Measurements from ENCODE around the gene KIR3DL2.
"Not testable (repeated sequence)": the region's sequence is repeated elsewhere in the genome, so short reads cannot be mapped to it uniquely, and the experiment has no call there.

- not testable (repeated sequence) for TF ChIP-seq CTCF (IDR thresholded peaks at IDR 0.05); ZFX (IDR thresholded peaks at IDR 0.05; ENCODE audit: borderline replicate concordance)
These were observed 34.0 kb upstream of the KIR3DL2 start, which contains the start of gene KIR3DL1 for GRCh38 chr19:54816251-54816650.

All from 22Rv1 (cell line).